Measurements from ENCODE around the gene CERS6.
"Not testable (repeated sequence)": the region's sequence is repeated elsewhere in the genome, so short reads cannot be mapped to it uniquely, and the experiment has no call there.

- TF ChIP-seq POLR2AphosphoS5, POLR2A, CTCF (IDR thresholded peaks at IDR 0.05): not testable (repeated sequence)
Measured at GRCh38 chr2:168502852-168503251, 46.8 kb downstream of the CERS6 start.

Measured in breast epithelium (tissue), 3 donors.